Measurements from ENCODE around the gene ROS1.

Gene ROS1

DNA sequence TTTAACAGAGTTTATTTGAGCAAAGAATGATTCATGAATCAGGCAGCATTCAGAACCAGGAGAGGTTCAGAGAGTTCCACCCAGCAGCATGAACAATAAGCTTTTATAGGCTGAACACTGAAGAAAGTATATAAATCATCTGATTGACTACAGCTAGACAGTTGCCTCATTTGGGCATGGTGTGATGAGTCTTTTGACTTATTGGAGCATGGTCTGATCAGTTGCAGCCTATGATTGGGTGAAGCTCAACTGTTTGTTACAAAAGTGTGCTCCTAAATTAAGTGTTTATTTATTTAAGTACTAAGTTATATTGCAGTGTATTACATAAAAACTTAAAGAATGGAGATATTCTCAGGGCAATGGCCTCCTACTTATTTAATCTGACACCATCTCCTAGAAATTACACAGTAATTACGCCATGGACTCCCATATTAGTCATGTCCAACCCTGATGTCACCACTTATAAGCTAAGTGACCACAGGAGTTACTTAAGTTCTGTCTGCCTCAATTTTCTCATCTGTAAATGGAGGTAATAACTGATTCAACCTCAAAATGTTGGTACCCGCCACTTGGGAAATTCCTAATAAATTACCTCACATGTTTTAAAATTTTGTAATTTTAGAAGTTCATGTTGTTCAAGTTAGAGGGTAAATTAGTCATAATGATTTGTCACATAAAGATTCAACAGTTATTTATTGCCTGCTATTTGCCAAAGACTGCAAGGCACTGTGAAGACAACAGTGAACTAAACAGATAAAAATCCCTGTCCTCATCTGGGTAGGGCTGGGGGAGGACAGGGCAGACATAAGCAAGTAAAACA lies 15.2 kb upstream of the ROS1 start:
- DNase-seq (ENCODE audit: low read depth): peak; percentile 93

DNA sequence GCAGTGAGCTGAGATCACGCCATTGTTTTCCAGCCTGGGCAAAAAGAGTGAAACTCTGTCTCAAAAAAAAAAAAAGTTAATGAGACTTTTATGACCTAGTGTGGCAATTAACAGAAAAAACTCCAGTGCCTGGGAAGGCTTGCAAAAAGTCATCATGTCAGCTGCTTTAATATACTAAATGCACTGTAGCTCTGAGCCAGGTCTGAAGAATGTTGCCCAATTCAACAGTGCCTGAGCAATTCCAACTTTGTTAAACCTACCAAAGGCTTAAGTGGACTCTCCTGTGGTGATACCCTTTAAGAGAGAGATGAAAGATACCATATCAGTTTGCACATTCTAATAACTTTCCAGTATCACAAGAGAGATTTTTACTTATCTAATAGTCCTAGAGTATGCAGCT lies 6.5 kb upstream of the ROS1 start:
- DNase-seq (ENCODE audit: low read depth): no peak

DNA sequence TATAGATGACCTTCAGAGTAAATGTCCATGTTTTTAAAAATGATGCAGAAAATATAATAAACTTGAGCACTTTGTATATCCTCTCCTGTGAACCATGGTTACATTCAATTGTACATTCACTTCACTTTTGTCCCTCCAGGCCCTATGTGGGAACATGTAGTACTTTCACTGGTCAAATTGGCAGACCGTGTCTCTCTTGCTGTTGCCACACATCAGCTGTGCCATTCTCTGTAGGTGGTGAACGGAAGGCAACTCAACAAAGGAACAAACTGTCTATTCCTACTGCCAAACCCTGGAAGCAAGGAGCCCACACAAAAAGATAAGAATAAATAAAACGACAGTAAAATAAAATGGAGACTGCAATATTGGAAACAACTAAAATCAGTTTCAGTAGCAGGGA lies 2.0 kb downstream of the ROS1 start:
- DNase-seq (ENCODE audit: low read depth): no peak

DNA sequence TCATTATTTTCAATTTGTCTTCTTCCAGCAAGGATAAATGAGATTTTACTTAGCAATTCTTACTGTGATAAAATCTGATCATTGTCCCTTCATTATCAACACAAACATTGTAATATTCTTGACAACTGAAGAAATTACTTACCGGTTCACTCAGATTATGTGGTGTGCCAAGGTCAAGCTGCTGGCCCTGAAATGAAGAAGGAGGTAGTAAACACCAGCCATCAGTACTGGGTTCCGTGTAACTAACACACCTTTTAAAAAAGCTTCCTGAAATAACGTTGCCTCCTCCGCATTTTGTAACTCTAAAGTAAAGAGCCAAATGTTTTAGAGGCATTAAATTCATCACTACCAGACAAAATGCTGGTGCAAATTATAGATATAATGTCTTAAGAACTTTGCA lies 7.4 kb downstream of the ROS1 start:
- DNase-seq (ENCODE audit: low read depth): no peak

DNA sequence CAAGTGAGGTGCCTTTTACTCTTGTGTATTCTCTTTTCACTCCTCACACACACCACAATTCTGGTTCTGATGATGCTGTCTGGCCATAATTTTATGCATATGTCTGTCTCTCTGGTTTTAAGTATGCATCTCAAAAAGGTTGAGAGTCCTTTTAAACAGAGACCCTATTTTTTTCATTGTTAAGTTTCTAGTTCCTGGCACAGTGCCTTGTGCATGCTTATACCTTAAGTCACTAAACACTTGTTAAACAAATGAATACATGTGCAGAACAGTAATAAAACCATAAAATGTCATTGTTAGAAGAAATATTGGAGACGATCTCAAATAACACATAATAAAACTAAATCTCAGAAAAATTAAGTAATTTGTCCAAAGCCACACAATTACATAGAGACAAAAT lies 7.9 kb downstream of the ROS1 start:
- no peak for DNase-seq (ENCODE audit: low read depth)

DNA sequence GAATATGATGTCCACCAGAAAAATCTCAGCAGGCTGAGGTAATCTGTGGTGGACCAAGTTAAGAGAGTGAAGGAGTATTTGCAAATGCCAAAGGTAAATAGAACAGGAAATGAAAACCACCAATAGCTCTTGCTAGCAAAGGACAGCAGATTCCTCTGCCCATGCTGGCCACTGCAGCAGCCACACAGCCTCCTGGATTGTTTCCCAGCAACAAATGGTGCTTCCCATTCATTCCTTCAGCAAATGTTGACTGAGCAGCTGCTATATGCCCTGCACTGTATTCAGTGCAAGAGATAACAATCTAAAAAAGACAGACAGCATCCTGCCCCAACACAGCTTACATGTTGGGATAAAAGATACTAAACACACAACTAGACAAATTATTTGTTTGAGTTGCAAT lies 11.0 kb downstream of the ROS1 start:
- no peak for DNase-seq (ENCODE audit: low read depth)

DNA sequence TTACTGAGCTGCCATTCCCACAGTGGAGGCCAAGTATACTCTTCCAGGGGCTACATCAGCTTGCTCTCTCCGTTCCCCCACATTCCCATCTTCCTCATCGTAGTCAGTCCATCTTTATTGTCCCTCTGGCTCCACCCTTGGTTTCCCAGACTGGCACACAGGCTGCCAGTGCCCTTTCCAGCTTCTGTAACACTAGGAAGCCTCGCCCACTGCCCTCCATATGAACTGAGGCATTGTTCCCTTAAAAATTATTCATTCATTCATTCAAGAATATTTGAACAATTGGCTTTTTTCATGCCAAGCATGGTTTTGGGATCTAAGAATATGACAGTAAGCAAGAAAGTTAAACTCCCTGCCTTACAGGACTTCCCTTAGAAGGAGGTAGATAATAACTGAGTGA lies 14.3 kb downstream of the ROS1 start:
- DNase-seq (ENCODE audit: low read depth): no peak

DNA sequence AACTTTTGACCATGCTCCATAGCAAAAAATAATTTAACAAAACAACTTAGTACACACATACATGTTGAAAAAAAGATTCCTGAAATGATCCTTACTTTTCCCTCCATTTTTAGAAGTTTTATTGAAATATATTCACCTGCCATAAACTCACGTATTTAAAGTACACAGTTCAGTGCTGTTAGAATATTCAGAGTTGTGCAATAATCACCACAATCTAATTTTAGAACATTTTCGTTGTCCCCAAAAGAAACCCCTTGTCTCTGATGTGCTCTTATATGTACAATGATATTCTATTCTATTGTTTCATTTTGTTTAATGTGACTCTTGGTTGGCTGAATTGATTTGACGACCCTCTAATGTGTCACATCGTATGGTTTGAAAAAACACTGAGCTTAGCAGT lies 15.9 kb downstream of the ROS1 start:
- no peak for DNase-seq (ENCODE audit: low read depth)

DNA sequence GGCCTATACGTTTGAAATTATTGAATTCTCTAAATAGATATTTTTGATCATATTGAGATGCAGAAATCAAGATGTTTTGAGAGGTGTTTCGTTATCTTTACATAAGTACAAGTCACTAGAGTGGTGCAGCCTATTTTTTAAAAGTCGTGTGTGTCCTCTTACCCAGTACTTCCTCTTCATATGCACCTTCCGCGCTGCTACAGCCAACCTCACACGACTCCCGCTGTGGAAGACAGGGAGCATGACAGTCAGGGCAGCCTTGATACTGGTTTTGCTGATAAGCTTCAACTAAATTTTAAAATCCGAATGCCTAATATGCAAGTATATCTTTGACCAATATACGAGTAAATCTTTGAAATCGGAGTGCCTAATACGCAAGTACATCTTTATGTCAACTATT lies 16.3 kb downstream of the ROS1 start:
- DNase-seq (ENCODE audit: low read depth): no peak

DNA sequence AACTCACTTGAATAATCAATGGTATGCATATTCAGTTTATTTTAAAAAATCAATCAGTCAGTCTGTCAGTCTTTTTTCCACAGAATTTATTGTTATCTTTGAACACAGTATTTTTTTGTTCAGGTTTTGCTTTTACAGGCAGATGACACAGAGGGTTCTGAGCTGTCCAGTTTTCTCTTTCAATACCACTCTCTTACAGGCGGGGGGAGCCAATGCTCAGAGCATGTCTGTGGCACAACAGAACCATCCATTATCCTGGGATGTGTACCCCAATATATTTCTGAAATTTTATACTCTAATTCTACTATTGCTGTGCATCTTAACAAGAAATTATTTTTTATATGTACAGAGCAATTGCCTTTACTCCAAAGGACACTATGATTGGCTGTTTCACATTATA lies 21.2 kb downstream of the ROS1 start:
- DNase-seq (ENCODE audit: low read depth): no peak

DNA sequence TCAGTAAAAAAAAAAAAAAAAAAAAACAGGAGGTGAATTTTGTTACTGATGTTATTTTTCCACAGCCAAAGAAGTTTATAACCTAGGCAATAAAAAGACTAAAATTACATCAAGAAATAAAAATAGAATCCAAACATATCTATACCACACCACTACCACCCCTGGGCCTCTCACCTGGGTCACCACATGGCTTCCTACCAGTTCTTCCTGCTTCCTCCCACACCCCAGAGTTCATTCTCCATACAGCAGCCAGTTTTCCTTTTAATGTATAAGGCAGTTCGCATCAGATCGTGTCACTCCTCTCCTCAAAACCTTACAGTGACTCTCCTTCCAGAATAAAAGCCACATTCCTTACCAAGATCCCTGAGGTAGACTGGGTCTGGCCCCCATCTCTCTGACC lies 23.9 kb downstream of the ROS1 start:
- no peak for DNase-seq (ENCODE audit: low read depth)

DNA sequence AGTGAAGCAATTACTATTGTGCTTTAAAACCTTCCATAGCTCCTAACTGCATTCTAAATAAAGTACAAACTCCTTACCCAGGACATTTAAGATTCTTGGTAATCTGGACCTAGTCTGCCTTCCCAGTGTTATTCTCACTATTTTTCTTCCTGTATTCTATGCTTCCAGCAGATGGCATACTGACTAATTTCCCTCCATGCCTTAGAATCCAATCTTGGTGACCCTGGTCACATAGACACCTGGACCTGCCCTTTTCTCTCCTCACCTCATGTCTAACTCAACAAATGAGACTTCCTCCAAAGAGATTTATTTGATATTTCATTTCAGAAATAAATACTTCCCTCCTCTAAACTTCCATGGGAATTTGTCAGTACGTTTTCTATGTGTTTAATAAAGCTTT lies 25.8 kb downstream of the ROS1 start:
- DNase-seq (ENCODE audit: low read depth): no peak

DNA sequence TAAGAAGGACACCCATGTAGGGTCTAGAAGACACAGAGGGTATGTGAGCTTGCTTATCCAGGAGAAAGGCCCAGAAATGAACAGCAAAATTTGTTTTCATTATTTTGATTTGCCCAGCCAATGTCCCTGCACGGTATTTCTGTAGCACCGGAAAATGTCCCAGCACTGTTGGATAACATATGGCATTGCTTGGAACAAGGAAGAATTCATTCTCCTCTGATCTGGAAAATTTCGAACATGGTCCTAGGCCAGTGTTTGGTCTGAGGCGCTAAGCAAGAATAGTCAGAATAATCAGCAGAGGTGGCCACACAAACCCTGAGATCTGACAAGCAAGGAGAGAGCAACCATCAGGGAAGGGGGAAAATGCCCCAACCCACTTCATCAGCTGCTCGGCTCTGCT lies 26.6 kb downstream of the ROS1 start:
- no peak for DNase-seq (ENCODE audit: low read depth)

DNA sequence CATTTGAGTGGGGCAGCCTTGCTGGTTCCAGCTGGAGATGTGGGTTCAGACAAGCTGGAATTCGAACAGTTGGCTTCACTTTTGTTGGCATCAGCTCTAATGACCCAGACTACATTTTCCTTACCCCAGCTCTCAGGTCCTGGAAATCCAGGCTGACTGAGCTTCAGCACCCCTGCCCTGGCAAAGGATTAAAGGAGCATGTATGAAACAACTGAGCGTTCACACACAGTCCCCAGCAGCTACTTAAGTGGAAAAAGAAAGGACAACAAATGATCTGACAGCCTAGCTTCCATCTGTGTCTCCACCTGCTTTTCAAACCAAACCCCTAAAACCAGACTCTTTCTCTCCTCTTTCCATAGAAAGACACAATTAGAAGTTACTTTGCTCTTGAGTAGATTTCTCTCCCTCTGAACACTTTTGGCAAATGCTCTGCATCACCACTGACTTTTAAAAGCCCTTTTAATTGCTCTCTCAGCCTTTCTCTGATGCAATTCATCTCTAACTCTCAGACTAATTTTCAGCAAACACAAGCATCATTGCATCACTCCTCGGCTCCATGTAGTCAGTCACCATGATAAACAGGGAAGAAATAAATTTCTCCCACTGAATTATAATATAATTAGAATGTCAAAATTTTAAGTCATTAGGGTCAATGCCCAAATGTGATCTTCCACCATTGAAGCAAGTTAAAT lies 28.1 kb downstream of the ROS1 start:
- peak; percentile 27 for DNase-seq (ENCODE audit: low read depth)

DNA sequence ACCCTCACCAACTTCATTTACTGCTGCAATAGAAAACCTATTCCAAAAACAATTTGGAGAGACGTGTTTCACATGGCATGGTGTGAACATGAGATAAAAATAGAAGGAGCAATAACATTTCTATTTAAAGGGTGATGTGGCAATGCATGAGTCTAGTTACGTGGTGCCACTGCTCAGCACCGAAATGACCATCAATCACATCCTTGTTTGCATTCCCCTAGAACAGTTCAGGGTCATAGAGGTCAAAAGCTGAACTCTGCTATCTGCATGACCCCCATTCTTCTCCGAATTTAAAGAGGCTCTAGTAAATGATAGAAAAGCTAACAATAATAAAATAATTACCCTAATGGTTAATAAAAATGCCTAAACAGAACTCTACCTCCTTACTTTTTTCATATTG lies 29.5 kb downstream of the ROS1 start:
- DNase-seq (ENCODE audit: low read depth): no peak

DNA sequence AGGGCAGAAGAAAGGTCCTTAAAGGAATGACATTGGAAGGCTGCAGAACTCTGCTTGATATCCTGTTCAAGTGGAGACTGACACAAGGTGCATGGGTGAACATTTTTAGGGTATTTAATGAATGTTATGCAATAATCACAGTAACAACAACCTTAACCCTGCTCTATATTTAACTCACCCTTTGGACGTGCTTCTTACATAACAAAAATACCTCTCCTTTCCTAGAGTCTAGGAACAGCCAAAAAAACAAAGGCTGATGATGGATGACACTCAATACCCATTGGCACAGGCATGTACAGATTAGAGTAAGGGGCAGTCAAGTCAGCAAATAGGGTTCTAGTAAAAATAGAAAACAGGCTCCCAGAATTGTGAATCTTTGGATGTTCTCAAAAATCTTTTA lies 30.6 kb downstream of the ROS1 start:
- no peak for DNase-seq (ENCODE audit: low read depth)

DNA sequence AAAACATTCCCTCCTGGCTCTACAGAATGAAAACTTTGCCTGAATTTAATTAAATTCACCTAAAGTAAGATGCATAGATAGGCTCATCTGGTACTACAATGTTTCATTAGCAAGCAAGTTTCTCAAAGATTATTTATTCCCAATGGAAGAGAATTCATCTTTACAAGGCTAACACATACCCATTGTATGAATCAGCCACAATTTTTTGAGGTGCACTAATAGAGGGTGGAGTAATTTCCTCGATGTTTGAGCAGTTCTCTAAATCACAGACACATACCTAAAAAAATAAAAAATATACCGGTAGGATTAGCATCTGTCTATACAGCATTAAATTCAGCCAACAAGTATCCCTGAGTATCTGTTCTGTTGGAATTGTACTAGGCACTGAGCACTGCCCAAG lies 32.7 kb downstream of the ROS1 start:
- DNase-seq (ENCODE audit: low read depth): no peak

DNA sequence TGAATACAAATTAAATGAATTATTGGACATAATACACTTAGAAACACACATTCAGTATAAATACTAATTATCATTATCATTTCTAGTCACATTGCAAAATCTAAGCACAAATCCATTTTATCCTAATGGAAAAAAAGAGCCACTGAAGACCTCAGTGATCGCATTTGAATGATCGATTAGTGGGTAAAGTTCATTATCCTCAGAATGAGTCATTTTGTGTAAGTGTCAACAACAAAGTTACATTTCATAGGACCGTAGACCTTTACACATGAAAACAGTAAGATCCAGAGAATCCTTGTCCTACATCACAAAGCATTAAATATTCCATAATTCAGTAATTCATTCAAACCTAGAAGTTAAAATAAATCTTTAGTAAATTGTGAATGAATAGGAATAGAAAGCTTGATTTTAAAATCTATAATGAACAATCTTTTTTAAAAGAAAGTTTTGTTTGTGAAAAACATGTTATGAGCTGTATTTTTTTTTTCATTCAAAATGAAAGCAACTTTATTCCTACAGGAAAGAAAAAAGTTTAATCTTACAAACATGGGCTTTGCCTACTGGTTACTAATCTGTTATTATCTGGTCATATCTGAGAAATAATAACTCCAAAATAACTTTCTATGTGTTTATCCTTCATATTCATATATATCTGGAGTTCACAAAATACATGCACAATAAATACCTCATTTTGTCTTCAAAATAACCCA lies 33.7 kb downstream of the ROS1 start:
- DNase-seq (ENCODE audit: low read depth): no peak

DNA sequence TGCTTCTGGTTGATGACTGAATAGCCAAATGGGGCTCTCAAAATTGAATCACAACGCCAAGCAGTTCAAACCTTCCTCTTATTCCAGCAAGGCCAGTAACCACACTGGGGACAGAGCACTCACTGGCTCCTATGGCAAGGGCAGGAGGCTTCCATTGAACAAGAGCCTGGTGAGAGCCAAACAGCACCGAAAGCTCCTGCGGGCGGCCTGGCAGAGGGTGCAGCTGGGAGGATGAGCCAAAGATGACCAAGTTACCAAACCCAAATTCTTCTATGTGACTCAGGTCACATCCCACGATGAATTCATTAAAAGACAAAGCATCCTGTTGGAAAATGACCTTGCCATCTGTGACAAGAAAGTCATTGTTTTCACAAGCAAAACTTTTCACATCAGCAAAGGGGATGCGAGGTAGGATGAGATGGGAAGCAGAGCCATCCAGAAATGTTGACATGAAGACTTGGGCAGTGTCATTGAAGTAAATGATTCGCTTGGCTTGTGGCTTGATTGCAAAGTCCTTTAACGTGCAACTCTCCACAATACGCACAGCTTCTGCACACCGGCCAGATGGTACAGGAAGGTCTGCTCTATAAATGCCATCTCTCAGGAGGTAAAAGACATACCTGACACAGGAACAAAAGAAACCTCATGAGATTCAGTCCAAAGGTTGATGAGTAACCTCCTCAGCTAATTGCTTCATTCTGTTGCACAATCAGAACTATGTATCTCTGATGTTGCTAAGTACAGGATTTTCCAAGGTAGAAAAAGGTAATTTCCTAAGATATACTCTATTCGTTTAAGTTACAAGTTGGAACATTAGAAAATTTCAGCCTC lies 36.3 kb downstream of the ROS1 start:
- DNase-seq (ENCODE audit: low read depth): no peak

DNA sequence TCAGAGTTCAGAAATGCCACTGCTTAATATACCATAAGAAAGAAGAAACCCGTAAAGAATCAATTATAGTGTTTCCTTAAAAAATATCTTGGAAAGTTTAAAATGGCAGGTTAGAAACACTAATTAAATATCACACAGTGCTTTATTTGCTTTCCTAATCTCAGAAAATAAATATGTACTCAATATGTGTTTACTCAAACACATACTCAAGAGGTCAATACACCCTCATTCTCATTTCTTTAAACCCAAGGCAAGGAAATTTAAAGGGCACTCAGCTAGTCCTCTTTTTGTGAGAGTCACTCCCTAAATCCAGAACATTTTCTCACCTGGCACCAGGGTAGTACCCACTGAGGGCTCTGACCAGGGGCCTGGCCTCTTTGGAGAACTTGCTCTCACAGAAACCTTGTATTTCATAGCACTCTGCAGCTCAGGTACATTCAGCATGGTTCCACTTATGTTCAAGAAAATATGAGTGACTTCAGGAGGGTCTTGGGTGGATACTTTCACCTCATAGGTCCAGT lies 38.2 kb downstream of the ROS1 start:
- DNase-seq (ENCODE audit: low read depth): no peak

DNA sequence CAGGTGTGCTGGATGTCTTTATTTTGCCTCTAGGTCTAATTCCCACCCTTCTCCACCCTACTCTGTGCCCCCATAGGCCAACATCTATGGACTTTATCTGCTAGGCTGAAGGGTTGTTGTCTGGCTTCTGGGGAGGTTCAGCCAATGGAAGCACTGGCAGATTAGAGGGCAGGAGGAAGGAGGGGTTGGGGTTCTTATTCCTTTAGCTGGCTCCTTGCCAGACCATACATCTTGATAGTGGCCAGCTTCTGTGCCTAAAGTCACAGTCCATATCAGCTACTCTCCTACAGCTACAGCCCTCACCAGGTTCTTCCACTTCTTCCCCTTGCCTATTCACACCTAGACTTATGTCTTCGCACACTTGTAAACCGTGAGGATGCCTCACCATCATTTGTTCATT lies 41.1 kb downstream of the ROS1 start:
- no peak for DNase-seq (ENCODE audit: low read depth)

DNA sequence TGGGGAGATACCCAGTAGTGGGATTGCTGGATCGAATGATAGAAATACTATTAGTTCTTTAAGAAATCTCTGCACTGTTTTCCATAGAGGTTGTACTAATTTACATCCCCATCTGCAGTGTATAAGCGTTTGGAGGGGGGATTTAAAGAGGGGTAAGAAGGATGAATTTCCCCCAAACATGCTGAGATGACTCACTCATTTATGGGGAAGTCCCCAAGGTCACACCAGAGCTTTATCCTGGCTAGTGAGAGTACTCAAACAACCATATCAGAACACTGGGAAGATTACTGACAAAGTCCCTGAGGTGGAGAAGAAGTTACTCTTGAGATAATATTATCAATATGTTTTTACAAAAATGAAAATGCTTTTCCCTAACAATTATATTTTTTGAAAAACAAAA lies 44.0 kb downstream of the ROS1 start:
- DNase-seq (ENCODE audit: low read depth): no peak
